ENCODE results near the gene LRIG2.
A peak's percentile ranks its signal among the peaks of the same experiment; 100 is the strongest.
"Not testable (repeated sequence)": the region's sequence is repeated elsewhere in the genome, so short reads cannot be mapped to it uniquely, and the experiment has no call there.

LRIG2 gene

DNA sequence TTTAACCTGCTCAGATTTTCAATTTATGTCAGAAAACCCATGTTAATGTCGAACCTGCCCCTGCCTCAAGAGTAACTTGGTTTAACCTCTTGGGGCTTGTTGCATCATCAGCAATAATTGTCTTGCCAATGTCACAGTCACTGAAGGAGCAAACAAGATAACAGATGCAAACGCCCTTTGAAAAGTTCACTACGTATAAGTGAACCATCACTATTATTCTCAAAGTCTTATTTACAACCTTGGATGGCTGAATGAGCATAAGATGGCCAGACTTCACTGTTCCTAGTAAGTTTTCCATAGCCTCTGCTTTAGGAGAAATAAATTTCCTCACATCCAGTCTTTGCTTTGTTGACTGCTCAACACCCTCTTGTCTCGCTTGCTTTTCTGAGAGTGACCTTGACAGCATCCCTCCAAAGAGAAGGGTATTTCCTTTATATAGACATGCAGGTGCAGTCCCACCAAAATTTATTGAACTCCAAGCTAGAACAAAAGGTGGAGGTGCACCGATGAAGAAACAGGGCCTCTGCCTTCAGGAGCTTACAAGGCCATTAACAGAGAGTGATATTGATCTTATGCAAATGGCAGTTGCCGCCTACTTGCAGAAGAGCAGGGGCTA lies 749 bp upstream of the LRIG2 start:
- H3K4me3 ChIP-seq: peak overlapping the region; percentile 81
- peak overlapping the region; percentile 82 to 93 for H3K27ac ChIP-seq
- TF ChIP-seq, protein P1, sequence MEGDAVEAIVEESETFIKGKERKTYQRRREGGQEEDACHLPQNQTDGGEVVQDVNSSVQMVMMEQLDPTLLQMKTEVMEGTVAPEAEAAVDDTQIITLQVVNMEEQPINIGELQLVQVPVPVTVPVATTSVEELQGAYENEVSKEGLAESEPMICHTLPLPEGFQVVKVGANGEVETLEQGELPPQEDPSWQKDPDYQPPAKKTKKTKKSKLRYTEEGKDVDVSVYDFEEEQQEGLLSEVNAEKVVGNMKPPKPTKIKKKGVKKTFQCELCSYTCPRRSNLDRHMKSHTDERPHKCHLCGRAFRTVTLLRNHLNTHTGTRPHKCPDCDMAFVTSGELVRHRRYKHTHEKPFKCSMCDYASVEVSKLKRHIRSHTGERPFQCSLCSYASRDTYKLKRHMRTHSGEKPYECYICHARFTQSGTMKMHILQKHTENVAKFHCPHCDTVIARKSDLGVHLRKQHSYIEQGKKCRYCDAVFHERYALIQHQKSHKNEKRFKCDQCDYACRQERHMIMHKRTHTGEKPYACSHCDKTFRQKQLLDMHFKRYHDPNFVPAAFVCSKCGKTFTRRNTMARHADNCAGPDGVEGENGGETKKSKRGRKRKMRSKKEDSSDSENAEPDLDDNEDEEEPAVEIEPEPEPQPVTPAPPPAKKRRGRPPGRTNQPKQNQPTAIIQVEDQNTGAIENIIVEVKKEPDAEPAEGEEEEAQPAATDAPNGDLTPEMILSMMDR (IDR thresholded peaks at IDR 0.05): no peak
- DNase-seq (ENCODE audit: low spot score): no peak

DNA sequence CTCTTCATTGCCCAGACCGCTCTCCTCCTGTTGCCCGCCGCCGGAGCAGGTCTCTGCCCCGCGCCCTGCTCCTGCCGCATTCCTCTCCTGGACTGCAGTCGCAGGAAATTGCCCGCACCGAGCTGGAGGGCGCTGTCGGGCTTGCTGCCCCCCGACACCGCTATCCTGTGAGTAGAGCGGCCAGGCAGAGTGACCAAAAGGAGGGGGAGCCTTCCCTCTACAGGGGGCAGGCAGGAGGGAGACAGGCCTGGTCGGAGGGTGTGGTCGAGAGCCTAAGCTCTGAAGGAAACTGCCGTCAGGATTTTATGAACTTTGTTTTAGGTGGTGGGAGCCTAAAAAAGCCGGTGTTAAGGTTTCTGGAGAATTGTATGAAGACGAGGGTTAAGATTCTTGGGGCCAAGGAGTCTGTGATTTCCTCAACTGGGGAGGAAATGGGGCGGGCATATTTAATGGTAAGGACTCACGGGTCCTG lies 517 bp downstream of the LRIG2 start:
- Histone ChIP-seq H3K27ac (peak overlapping the region; percentile 82 to 93), H3K4me3 (peak overlapping the region; percentile 81)
- no peak for DNase-seq (ENCODE audit: low spot score)
- TF ChIP-seq, protein P1 (IDR thresholded peaks at IDR 0.05): no peak

DNA sequence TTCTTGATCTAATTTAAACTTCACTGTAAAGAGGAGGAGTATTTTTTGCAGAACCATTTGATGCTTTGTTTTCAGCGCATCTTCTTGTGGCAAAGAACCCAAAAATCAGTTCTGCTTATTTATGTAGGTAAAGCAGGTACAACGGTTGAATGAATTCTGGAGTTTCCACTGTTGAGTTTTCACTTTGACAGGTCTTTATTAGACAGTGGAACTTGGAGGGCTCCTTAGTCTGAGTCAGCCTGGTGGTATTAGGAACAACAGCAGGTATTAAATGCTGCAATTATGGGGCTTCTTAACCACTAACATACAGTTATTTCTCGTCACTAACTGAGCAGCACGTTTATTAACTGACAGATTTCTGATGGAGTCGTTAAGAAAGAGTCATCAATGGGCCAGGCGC lies 1.2 kb downstream of the LRIG2 start:
- Histone ChIP-seq H3K4me3 (peak overlapping the region; percentile 81), H3K27ac (no peak overlapping the region)
- TF ChIP-seq, protein P1 (IDR thresholded peaks at IDR 0.05): no peak
- no peak for DNase-seq (ENCODE audit: low spot score)

DNA sequence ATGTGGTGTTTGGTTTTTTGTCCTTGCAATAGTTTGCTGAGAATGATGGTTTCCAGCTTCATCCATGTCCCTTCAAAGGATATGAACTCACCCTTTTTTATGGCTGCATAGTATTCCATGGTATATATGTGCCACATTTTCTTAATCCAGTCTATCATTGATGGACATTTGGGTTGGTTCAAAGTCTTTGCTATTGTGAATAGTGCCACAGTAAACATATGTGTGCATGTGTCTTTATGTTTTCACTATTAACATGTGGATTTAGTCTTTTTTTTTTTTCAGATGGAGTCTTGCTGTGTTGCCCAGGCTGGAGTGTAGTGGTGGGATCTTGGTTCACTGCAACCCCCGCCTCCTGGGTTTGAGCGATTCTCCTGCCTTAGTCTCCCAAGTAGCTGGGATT lies 5.0 kb downstream of the LRIG2 start:
- not testable (repeated sequence) for DNase-seq (ENCODE audit: low spot score); H3K4me3 ChIP-seq; H3K27ac ChIP-seq

DNA sequence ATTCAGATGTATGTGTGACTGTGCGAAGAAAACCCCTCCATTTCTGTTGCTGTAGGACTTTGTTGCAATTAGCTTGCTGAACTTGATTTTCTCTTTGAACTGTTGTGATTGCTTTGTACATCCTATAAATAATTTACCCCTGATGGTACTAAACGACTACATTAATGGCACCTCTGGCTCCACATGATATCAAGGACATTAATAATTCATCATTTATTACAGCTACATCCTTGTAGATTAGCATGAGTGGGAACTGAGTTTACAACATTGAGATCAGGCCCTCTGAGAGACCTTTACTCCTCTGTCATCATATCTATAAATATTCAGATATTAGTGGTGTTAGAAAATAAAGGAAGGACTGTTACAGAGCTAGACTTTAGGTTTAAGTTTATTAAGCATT lies 13.5 kb downstream of the LRIG2 start:
- DNase-seq (ENCODE audit: low spot score): no peak
- TF ChIP-seq, protein P1 (IDR thresholded peaks at IDR 0.05): no peak
- H3K27ac ChIP-seq: no peak overlapping the region
- H3K4me3 ChIP-seq: no peak overlapping the region

DNA sequence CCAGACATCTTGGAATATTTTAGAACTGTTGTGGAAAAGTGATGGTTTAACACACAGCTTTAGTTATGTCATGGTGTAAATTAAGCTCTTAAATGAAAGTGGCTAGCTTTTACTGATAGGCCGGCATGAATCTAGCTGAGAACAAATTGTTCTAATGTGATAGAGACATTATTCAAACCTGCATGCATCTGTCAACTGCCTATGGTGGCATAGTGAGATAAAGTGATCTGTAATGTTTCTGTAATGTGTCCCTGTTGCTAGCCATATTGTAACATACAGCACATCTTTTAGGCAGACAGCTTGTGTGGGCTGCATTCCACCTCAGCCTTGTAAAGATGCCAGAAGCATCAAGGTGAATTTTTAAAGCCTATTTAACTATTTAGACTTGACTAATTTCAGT lies 16.0 kb downstream of the LRIG2 start:
- Histone ChIP-seq H3K27ac (no peak overlapping the region), H3K4me3 (no peak overlapping the region)
- DNase-seq (ENCODE audit: low spot score): no peak
- TF ChIP-seq, protein P1 (IDR thresholded peaks at IDR 0.05): no peak

DNA sequence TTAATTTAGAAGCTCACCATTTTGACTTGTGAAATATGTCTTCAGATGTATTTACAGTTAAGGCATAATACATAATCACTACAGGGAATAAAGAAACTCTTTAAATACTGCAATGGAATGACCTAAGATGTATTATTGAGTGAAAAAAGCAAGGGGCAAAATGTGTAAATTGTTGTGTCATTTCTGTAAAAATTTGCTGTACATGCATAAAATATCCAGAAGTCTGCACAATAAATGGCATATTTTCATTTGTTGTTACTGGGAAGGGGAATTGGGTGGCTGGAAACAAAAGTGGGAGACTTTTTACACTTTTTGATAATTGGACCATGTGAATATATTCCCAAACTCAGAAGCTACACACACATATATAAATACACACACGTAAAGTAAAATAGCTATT lies 17.1 kb downstream of the LRIG2 start:
- no peak overlapping the region for H3K27ac ChIP-seq
- TF ChIP-seq, protein P1 (IDR thresholded peaks at IDR 0.05): no peak
- no peak for DNase-seq (ENCODE audit: low spot score)
- no peak overlapping the region for H3K4me3 ChIP-seq

Data from coronary artery (tissue), 2 donors.